CD4-positive, alpha-beta memory T cell (primary cell): ENCODE data around the gene LIN7A. TPM values are rescaled to one million over a fixed set of nuclear protein-coding genes. Genes with fewer than 3 reads are reported as not detected.
"Not testable (repeated sequence)": the region's sequence is repeated elsewhere in the genome, so short reads cannot be mapped to it uniquely, and the experiment has no call there.

ENCODE experiments used
- CTCF ChIA-PET: fragments of 350-600 bp; sonication (Branson Sonifier 250); formaldehyde crosslinking; loops from one replicate; lab custom pipeline; 2021; ENCODE audit warnings: inconsistent platforms; ENCODE audit not compliant: partially characterized antibody; lab: Charles Lee
- POLR2A ChIA-PET: fragments of 350-600 bp; sonication (Branson Sonifier 250); formaldehyde crosslinking; loops from one replicate; lab custom pipeline; 2021; ENCODE audit not compliant: partially characterized antibody; lab: Charles Lee
- DNase-seq, 5 donors: peaks; one replicate each; pipeline versions ENCODE4 v3.0.0 to v3.0.0-alpha.2; 2020 to 2022; ENCODE audit warnings: mixed read lengths in 1 of 5
- H3K27ac ChIP-seq: one replicate; pipeline ENCODE4 v1.7.0; 2013; ENCODE audit warnings: low read depth, low read length
- H3K27me3 ChIP-seq: 2 replicates; pipeline ENCODE4 v1.7.0; 2013; ENCODE audit warnings: mild to moderate bottlenecking, low read length, moderate library complexity; ENCODE audit not compliant: insufficient read depth
- H3K36me3 ChIP-seq: 2 replicates; pipeline ENCODE4 v1.7.0; 2013; ENCODE audit warnings: mild to moderate bottlenecking, low read length, moderate library complexity; ENCODE audit not compliant: insufficient read depth
- H3K4me1 ChIP-seq: 2 replicates; pipeline ENCODE4 v1.7.0; 2013; ENCODE audit warnings: mild to moderate bottlenecking, low read length, moderate library complexity; ENCODE audit not compliant: insufficient read depth
- H3K4me3 ChIP-seq, 2 donors: one replicate each; pipeline ENCODE4 v1.7.0; 2013; ENCODE audit warnings: low read length in 2 of 2, mild to moderate bottlenecking in 1 of 2
- H3K9me3 ChIP-seq, 2 donors: one replicate each; pipeline ENCODE4 v1.7.0; 2013; ENCODE audit warnings: low read length in 2 of 2, control low read depth in 1 of 2; ENCODE audit not compliant: control insufficient read depth in 1 of 2
- H3K27ac Mint-ChIP-seq, 7 donors: one replicate each; pipeline ENCODE4 v1.8.0; 2020 to 2021; ENCODE audit warnings: mixed read lengths in 7 of 7, mild to moderate bottlenecking in 6 of 7, inconsistent platforms in 3 of 7, moderate library complexity in 3 of 7
- H3K27me3 Mint-ChIP-seq, 2 donors: one replicate each; pipeline ENCODE4 v1.8.0; 2020 to 2021; ENCODE audit warnings: mixed read lengths in 2 of 2
- H3K36me3 Mint-ChIP-seq, 2 donors: one replicate each; pipeline ENCODE4 v1.8.0; 2020 to 2021; ENCODE audit warnings: mixed read lengths in 2 of 2, inconsistent platforms in 1 of 2, mild to moderate bottlenecking in 1 of 2
- H3K4me1 Mint-ChIP-seq, 4 donors: one replicate each; pipeline ENCODE4 v1.8.0; 2020 to 2021; ENCODE audit warnings: mixed read lengths in 4 of 4, mild to moderate bottlenecking in 1 of 4
- H3K4me3 Mint-ChIP-seq, 8 donors: one replicate each; pipeline ENCODE4 v1.8.0; 2020 to 2021; ENCODE audit warnings: mixed read lengths in 8 of 8, mild to moderate bottlenecking in 7 of 8, moderate library complexity in 6 of 8, inconsistent platforms in 3 of 8
- H3K9me3 Mint-ChIP-seq, 8 donors: one replicate each; pipeline ENCODE4 v1.8.0; 2020 to 2021; ENCODE audit warnings: mixed read lengths in 8 of 8, mild to moderate bottlenecking in 5 of 8, inconsistent platforms in 3 of 8, moderate library complexity in 1 of 8
- intact Hi-C: fragments of 100-400 bp; cut with micrococcal nuclease; formaldehyde crosslinking; loops from one replicate; pipeline ENCODE4 v1.15.1; 2023
- polyA plus RNA-seq, 2 donors: library from polyadenylated mRNA; unstranded; fragments of 300-500 nt; fragmentation: Illumina TruSeq; gene quantifications; one replicate each; pipeline ENCODE4 v1.2.3, GENCODE V29; 2021
- total RNA-seq, 2 experiments: library from RNA; stranded (reverse); gene quantifications; one replicate each; pipeline ENCODE4 v1.2.3, GENCODE V29; 2021

LIN7A gene
- total and polyA plus RNA-seq, 4 experiments from 2014 or later, result not detected

DNA sequence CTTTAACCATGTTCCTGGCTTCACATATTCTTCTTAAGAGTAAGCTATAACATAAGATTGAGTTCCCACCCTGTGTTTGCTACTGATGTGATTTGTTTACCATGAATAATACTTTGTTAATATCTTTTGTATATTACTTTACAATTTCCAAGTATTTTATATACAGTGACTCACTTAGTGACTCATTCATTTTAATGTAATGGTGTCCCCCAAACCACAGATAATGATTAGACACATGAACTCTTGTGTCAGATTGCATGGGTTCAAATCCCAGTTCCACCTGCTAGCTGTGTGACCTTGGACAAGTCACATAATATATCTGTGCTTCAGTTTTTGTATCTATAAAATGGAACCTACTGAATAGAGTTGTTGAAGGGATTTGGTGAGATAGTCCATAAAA is 144.9 kb downstream of the LIN7A start:
- ChIA-PET POLR2A (no interaction called here), CTCF (no interaction called here)
- Mint-ChIP-seq H3K36me3 (no peaks in the 10 kb centered on the region), H3K4me3 (no peak overlapping the region), H3K4me1 (no peaks in the 10 kb centered on the region), H3K27me3 (no peaks in the 10 kb centered on the region), H3K9me3 (peaks cover 0 to 3% (median 1%) of the 10 kb centered on the region in 8 donors), H3K27ac (no peak overlapping the region)
- H3K27ac ChIP-seq, result no peak overlapping the region
- no peaks in the 10 kb centered on the region for H3K27me3 ChIP-seq
- H3K4me1 ChIP-seq, result no peaks in the 10 kb centered on the region
- H3K9me3 ChIP-seq, result no peaks in the 10 kb centered on the region
- intact Hi-C loops, result no loop called here
- no peaks in the 10 kb centered on the region for H3K36me3 ChIP-seq
- DNase-seq, result no peak
- H3K4me3 ChIP-seq, result no peak overlapping the region

DNA sequence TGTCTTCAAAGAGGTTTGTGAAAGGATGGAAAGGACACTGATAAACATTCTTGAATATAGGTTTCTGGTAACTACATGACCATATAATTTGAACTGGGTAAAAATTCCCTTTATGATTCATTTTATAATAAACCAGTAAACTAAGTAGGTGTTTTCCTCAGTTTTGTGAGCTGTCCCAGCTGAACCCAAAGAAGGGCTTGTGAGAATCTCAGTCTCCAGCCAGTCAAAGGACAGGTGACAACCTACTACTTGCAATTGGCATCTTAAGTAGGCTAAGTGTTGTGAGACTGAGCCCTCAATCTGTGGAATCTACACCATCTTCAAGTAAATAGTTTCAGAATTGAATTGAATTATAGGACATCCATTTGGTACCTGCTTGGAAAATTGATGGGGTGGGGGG is 145.9 kb downstream of the LIN7A start:
- Histone ChIP-seq H3K9me3 (no peaks in the 10 kb centered on the region), H3K4me3 (no peak overlapping the region), H3K27ac (no peak overlapping the region), H3K4me1 (no peaks in the 10 kb centered on the region), H3K27me3 (no peaks in the 10 kb centered on the region), H3K36me3 (no peaks in the 10 kb centered on the region)
- H3K27me3 Mint-ChIP-seq, result no peaks in the 10 kb centered on the region
- CTCF ChIA-PET, result no interaction called here
- H3K36me3 Mint-ChIP-seq, result no peaks in the 10 kb centered on the region
- no peak overlapping the region for H3K4me3 Mint-ChIP-seq
- H3K27ac Mint-ChIP-seq, result no peak overlapping the region
- no peak for DNase-seq
- POLR2A ChIA-PET, result no interaction called here
- intact Hi-C loops, result no loop called here
- H3K4me1 Mint-ChIP-seq, result no peaks in the 10 kb centered on the region
- peaks cover 0 to 3% (median under 1%) of the 10 kb centered on the region in 8 donors for H3K9me3 Mint-ChIP-seq

DNA sequence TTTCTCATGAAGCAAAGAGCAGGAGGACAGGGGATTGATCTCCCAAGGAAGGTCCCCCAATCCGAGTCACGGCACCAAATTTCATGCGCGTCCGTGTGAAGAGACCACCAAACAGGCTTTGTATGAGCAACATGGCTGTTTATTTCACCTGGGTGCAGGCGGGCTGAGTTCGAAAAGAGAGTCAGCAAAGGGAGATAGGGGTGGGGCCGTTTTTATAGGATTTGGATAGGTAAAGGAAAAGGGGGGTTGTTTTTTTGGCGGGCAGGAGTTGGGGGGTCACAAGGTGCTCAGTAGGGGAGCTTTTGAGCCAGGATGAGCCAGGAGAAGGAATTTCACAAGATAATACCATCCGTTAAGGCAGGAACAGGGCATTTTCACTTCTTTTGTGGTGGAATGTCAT is 149.3 kb downstream of the LIN7A start:
- H3K4me3 Mint-ChIP-seq, H3K36me3 ChIP-seq, H3K36me3 Mint-ChIP-seq, CTCF ChIA-PET, H3K4me1 Mint-ChIP-seq, H3K9me3 Mint-ChIP-seq, H3K27me3 ChIP-seq, H3K27me3 Mint-ChIP-seq, H3K9me3 ChIP-seq, DNase-seq, intact Hi-C loops, H3K4me1 ChIP-seq, POLR2A ChIA-PET, H3K27ac Mint-ChIP-seq, H3K27ac ChIP-seq, H3K4me3 ChIP-seq: not testable (repeated sequence)

DNA sequence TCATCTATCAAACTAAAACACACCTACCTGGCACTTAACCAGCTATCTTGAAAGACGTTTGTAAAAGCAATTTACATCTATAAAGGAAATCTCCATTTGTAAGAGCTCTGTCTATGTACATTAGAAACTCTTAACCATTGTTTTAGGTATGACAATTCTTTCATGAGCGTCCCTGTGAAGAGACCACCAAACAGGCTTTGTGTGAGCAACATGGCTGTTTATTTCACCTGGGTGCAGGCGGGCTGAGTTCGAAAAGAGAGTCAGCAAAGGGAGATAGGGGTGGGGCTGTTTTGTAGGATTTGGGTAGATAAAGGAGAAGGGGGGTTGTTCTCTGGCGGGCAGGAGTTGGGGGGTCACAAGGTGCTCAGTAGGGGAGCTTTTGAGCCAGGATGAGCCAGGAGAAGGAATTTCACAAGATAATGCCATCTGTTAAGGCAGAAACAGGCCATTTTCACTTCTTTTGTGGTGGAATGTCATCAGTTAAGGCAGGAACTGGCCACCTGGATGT is 154.7 kb downstream of the LIN7A start:
- H3K9me3 ChIP-seq, H3K27me3 ChIP-seq, intact Hi-C loops, H3K27ac ChIP-seq, H3K4me1 Mint-ChIP-seq, H3K27ac Mint-ChIP-seq, H3K36me3 Mint-ChIP-seq, H3K4me1 ChIP-seq, POLR2A ChIA-PET, H3K9me3 Mint-ChIP-seq, CTCF ChIA-PET, H3K4me3 Mint-ChIP-seq, H3K27me3 Mint-ChIP-seq, DNase-seq, H3K4me3 ChIP-seq, H3K36me3 ChIP-seq: not testable (repeated sequence)

DNA sequence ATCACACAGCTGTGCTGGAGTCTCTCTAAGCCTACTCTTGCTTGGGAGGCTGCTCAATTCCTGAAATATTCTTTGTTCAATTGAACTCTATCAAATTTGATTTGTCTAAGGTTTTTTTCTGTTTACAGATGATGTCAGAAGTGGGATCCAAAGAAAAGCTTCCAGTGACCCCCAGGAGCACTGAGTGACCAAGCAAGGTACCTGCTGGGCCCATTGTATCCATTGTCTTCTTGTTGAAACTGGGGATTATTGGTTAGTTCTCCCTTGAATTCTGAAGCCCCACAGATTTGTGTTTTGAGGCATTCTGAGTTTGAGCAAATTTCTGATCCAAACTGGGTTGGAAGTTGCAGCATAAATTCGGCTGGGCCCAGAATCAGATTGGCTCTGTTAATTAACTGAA is 156.4 kb downstream of the LIN7A start:
- intact Hi-C loops, result no loop called here
- H3K36me3 ChIP-seq, result no peaks in the 10 kb centered on the region
- ChIA-PET POLR2A (no interaction called here), CTCF (no interaction called here)
- Mint-ChIP-seq H3K4me1 (no peaks in the 10 kb centered on the region), H3K27me3 (no peaks in the 10 kb centered on the region), H3K36me3 (no peaks in the 10 kb centered on the region), H3K4me3 (no peak overlapping the region), H3K27ac (no peak overlapping the region), H3K9me3 (peaks cover 0 to 10% (median 4%) of the 10 kb centered on the region in 8 donors)
- no peaks in the 10 kb centered on the region for H3K27me3 ChIP-seq
- no peak overlapping the region for H3K27ac ChIP-seq
- H3K4me3 ChIP-seq, result no peak overlapping the region
- no peaks in the 10 kb centered on the region for H3K4me1 ChIP-seq
- DNase-seq, result no peak
- no peaks in the 10 kb centered on the region for H3K9me3 ChIP-seq

DNA sequence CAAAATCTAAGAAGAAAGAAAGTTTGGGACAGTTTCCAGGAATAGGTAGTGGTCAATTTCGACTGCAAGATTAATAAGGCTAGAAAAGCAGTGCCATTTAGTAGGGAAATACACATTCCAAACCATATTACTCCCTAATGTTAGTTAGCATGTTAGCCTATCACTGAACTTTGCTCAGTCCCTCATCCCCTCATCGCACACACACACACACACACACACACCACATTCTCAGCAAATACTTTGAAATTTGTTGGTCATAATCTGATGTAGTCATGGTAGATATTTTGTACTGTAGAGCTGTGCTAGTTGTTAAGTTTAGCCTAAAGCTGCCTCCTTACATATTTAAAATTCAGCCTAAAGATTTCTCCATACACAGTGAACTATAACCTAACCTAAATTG is 157.0 kb downstream of the LIN7A start:
- Mint-ChIP-seq H3K27me3 (no peaks in the 10 kb centered on the region), H3K27ac (no peak overlapping the region), H3K36me3 (no peaks in the 10 kb centered on the region), H3K4me1 (no peaks in the 10 kb centered on the region), H3K4me3 (no peak overlapping the region), H3K9me3 (peaks cover 0 to 10% (median 6%) of the 10 kb centered on the region in 8 donors)
- H3K36me3 ChIP-seq, result no peaks in the 10 kb centered on the region
- CTCF ChIA-PET, result no interaction called here
- POLR2A ChIA-PET, result no interaction called here
- intact Hi-C loops, result no loop called here
- H3K4me1 ChIP-seq, result no peaks in the 10 kb centered on the region
- no peak overlapping the region for H3K27ac ChIP-seq
- H3K27me3 ChIP-seq, result no peaks in the 10 kb centered on the region
- no peak overlapping the region for H3K4me3 ChIP-seq
- no peaks in the 10 kb centered on the region for H3K9me3 ChIP-seq
- DNase-seq, result no peak

DNA sequence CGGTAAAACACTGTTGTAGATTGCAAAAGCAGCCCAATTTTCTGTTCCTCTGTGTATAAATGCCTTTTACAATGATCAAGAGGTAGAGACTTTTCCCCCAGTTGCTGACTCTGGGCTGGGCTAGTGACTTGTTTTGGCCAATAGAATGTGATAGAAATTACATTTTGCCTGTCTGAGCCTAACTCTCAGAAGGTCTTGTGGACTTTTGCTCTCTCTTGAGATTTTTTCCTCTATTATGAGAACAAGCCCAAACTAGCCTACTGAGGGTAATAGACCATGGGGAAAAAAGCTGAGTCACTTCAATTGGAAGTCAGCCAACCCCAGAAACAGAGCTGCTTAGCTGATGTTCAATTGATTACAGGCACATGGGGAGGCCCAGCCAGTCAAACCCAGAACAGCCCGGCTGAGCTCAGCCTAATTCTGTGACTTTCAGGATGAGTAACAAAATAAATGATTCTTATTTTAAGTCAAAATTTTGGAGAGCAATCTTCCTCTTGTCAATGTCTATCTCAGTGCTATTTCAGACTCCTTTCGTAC is 159.7 kb downstream of the LIN7A start:
- no peak for DNase-seq
- POLR2A ChIA-PET, result no interaction called here
- H3K27ac ChIP-seq, result no peak overlapping the region
- H3K4me3 ChIP-seq, result no peak overlapping the region
- no peaks in the 10 kb centered on the region for H3K9me3 ChIP-seq
- H3K27me3 ChIP-seq, result no peaks in the 10 kb centered on the region
- no peaks in the 10 kb centered on the region for H3K36me3 ChIP-seq
- Mint-ChIP-seq H3K27ac (no peak overlapping the region), H3K36me3 (no peaks in the 10 kb centered on the region), H3K9me3 (peaks cover 3 to 11% (median 8%) of the 10 kb centered on the region in 8 donors), H3K27me3 (no peaks in the 10 kb centered on the region), H3K4me3 (no peak overlapping the region), H3K4me1 (no peaks in the 10 kb centered on the region)
- intact Hi-C loops, result no loop called here
- CTCF ChIA-PET, result no interaction called here
- no peaks in the 10 kb centered on the region for H3K4me1 ChIP-seq

DNA sequence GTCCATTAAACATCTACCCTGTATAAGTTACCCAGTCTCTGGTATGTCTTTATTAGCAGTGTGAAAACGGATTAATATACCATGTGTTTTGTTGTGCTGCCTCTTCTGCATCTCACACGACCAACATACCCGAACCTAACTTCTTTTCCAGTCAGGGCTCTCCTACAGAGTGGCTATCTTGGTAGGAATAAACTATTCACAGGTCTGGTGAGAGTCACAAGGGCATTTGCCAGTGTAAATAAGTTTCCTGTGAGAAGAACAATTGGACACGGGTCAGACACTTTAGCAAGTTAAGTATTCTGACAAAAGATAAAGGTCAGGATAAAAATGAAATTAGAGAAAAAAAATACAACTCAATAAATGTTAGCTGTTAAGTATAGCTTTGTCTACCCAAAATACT is 160.1 kb downstream of the LIN7A start:
- no peak overlapping the region for H3K4me3 Mint-ChIP-seq
- CTCF ChIA-PET, result no interaction called here
- no peaks in the 10 kb centered on the region for H3K27me3 ChIP-seq
- DNase-seq, result no peak
- peaks cover 3 to 11% (median 9%) of the 10 kb centered on the region in 8 donors for H3K9me3 Mint-ChIP-seq
- H3K4me1 Mint-ChIP-seq, result no peaks in the 10 kb centered on the region
- intact Hi-C loops, result no loop called here
- no peak overlapping the region for H3K27ac Mint-ChIP-seq
- H3K36me3 Mint-ChIP-seq, result no peaks in the 10 kb centered on the region
- H3K4me3 ChIP-seq, result no peak overlapping the region
- no peaks in the 10 kb centered on the region for H3K9me3 ChIP-seq
- no peaks in the 10 kb centered on the region for H3K4me1 ChIP-seq
- H3K36me3 ChIP-seq, result no peaks in the 10 kb centered on the region
- no peak overlapping the region for H3K27ac ChIP-seq
- H3K27me3 Mint-ChIP-seq, result no peaks in the 10 kb centered on the region
- POLR2A ChIA-PET, result no interaction called here
